MM.1S (cell line): ENCODE data around the gene EDARADD.

Experiments used
- DNase-seq: peaks from one replicate; pipeline ENCODE4 v3.0.0-alpha.2; 2015
- H2AFZ ChIP-seq: fragments of 300-600 bp; sonication (generic); 2 replicates; pipeline ENCODE4 v1.6.0; 2016; ENCODE audit warnings: antibody characterized with exemption, low read length
- H3F3A ChIP-seq: fragments of 300-600 bp; sonication (generic); 2 replicates; pipeline ENCODE4 v1.6.1; 2016; ENCODE audit warnings: mild to moderate bottlenecking, antibody characterized with exemption, low read length, moderate library complexity, mixed read lengths; ENCODE audit not compliant: insufficient read depth
- H3K27ac ChIP-seq: fragments of 300-600 bp; sonication (generic); 2 replicates; pipeline ENCODE4 v1.5.1; 2016; ENCODE audit warnings: mild to moderate bottlenecking, low read length
- H3K27me3 ChIP-seq: fragments of 300-600 bp; sonication (generic); replicated peaks from 2 replicates; pipeline ENCODE4 v1.6.0; 2016; ENCODE audit warnings: low read length; ENCODE audit not compliant: insufficient read depth
- H3K36me3 ChIP-seq: fragments of 300-600 bp; sonication (generic); replicated peaks from 2 replicates; pipeline ENCODE4 v1.6.1; 2016; ENCODE audit warnings: mild to moderate bottlenecking, low read length, mixed read lengths; ENCODE audit not compliant: insufficient read depth
- H3K4me1 ChIP-seq: fragments of 300-600 bp; sonication (generic); 2 replicates; pipeline ENCODE4 v1.6.1; 2016; ENCODE audit warnings: low read length, mixed read lengths
- H3K4me2 ChIP-seq: fragments of 300-600 bp; sonication (generic); 2 replicates; pipeline ENCODE4 v1.6.0; 2016; ENCODE audit warnings: low read depth, low read length
- H3K4me3 ChIP-seq: fragments of 300-600 bp; sonication (generic); 2 replicates; pipeline ENCODE4 v1.5.1; 2016; ENCODE audit warnings: low read length, mixed read lengths
- H3K79me2 ChIP-seq: fragments of 300-600 bp; sonication (generic); 2 replicates; pipeline ENCODE4 v1.6.1; 2016; ENCODE audit warnings: mixed run types, low read length, mixed read lengths
- H3K9ac ChIP-seq: fragments of 300-600 bp; sonication (generic); 2 replicates; pipeline ENCODE4 v1.6.1; 2016; ENCODE audit warnings: low read length, mixed read lengths
- H3K9me2 ChIP-seq: fragments of 300-600 bp; sonication (generic); replicated peaks from 2 replicates; pipeline ENCODE4 v1.6.1; 2016; ENCODE audit warnings: mild to moderate bottlenecking, low read length, mixed read lengths; ENCODE audit not compliant: insufficient read depth
- H3K9me3 ChIP-seq: fragments of 300-600 bp; sonication (generic); replicated peaks from 2 replicates; pipeline ENCODE4 v1.6.1; 2016; ENCODE audit warnings: mild to moderate bottlenecking, low read length, mixed read lengths; ENCODE audit not compliant: insufficient read depth
- H4K20me1 ChIP-seq: fragments of 300-600 bp; sonication (generic); 2 replicates; pipeline ENCODE4 v1.6.1; 2016; ENCODE audit warnings: mild to moderate bottlenecking, low read length, moderate library complexity, mixed read lengths; ENCODE audit not compliant: insufficient read depth
- CTCF ChIP-seq: fragments of 300-600 bp; sonication (generic); IDR thresholded peaks from 2 replicates; pipeline ENCODE4 v1.5.1; 2016; ENCODE audit warnings: antibody characterized with exemption, low read length, mixed read lengths
- EZH2 ChIP-seq: fragments of 300-600 bp; sonication (generic); optimal IDR thresholded peaks from 2 replicates; pipeline ENCODE3; 2017; ENCODE audit warnings: low read depth, mild to moderate bottlenecking, antibody characterized with exemption, low read length, mixed read lengths
- EZH2phosphoT487 ChIP-seq: fragments of 300-600 bp; sonication (generic); IDR thresholded peaks from 2 replicates; pipeline ENCODE4 v1.6.1; 2018; ENCODE audit warnings: antibody characterized with exemption, low read length

EDARADD gene

GRCh38 chr1:236471653-236472052 lies 77.6 kb downstream of the EDARADD start:
- no peak overlapping the region for H2AFZ ChIP-seq
- no peak overlapping the region for H3K9ac ChIP-seq
- H3K36me3 ChIP-seq: no peaks in the 10 kb centered on the region
- H3F3A ChIP-seq: no peaks in the 10 kb centered on the region
- H3K4me1 ChIP-seq: no peaks in the 10 kb centered on the region
- H3K27me3 ChIP-seq: peaks cover 12% of the 10 kb centered on the region; the same call in 1 of the 2 replicates
- H3K9me3 ChIP-seq: no peaks in the 10 kb centered on the region
- H3K79me2 ChIP-seq: no peaks in the 10 kb centered on the region
- H3K4me3 ChIP-seq: no peak overlapping the region
- H3K4me2 ChIP-seq: no peak overlapping the region
- no peak for TF ChIP-seq EZH2phosphoT487
- TF ChIP-seq EZH2: no peak
- TF ChIP-seq CTCF: no peak
- H4K20me1 ChIP-seq: no peaks in the 10 kb centered on the region
- DNase-seq: no peak
- no peak overlapping the region for H3K27ac ChIP-seq
- H3K9me2 ChIP-seq: no peaks in the 10 kb centered on the region

GRCh38 chr1:236472850-236473788 lies 79.0 kb downstream of the EDARADD start:
- Histone ChIP-seq H3K9me3 (no peaks in the 10 kb centered on the region), H3K4me2 (no peak overlapping the region)

GRCh38 chr1:236476019-236476418 lies 81.9 kb downstream of the EDARADD start:
- Histone ChIP-seq H3K27me3 (no peaks in the 10 kb centered on the region), H3K4me3 (no peak overlapping the region), H3K27ac (no peak overlapping the region), H4K20me1 (no peaks in the 10 kb centered on the region), H3K9me3 (no peaks in the 10 kb centered on the region), H3K36me3 (no peaks in the 10 kb centered on the region), H3K79me2 (no peaks in the 10 kb centered on the region), H3K4me2 (no peak overlapping the region), H2AFZ (no peak overlapping the region), H3F3A (no peaks in the 10 kb centered on the region), H3K9ac (no peak overlapping the region), H3K4me1 (no peaks in the 10 kb centered on the region), H3K9me2 (no peaks in the 10 kb centered on the region)
- no peak for DNase-seq
- TF ChIP-seq EZH2 (no peak), CTCF (no peak), EZH2phosphoT487 (no peak)

More at GRCh38 chr1:236472850-236473788, 79.0 kb downstream of the EDARADD start:
- Histone ChIP-seq H3K36me3 (no peaks in the 10 kb centered on the region), H2AFZ (no peak overlapping the region), H3K9ac (no peak overlapping the region), H3K4me1 (no peaks in the 10 kb centered on the region), H3F3A (no peaks in the 10 kb centered on the region), H3K9me2 (no peaks in the 10 kb centered on the region), H3K4me3 (no peak overlapping the region), H3K27me3 (0 out of 2 replicates have a peak, but pooled peaks cover 3% of the 10 kb centered on the region), H4K20me1 (no peaks in the 10 kb centered on the region), H3K27ac (no peak overlapping the region), H3K79me2 (no peaks in the 10 kb centered on the region)
- no peak for TF ChIP-seq CTCF
- no peak for TF ChIP-seq EZH2phosphoT487
- TF ChIP-seq EZH2: no peak
- DNase-seq: no peak
